GM21737 (cell line): ENCODE data around the gene TAF6.
A peak's percentile ranks its signal among the peaks of the same experiment; 100 is the strongest.
"Not testable (repeated sequence)": the region's sequence is repeated elsewhere in the genome, so short reads cannot be mapped to it uniquely, and the experiment has no call there.

ENCODE experiments used
- ATAC-seq: cut with Tn5 transposase; IDR thresholded peaks from one replicate; pipeline ENCODE4 v1.9.1; 2021; ENCODE audit warnings: mild to moderate bottlenecking, moderate library complexity; ENCODE audit not compliant: unreplicated experiment

Gene TAF6

DNA sequence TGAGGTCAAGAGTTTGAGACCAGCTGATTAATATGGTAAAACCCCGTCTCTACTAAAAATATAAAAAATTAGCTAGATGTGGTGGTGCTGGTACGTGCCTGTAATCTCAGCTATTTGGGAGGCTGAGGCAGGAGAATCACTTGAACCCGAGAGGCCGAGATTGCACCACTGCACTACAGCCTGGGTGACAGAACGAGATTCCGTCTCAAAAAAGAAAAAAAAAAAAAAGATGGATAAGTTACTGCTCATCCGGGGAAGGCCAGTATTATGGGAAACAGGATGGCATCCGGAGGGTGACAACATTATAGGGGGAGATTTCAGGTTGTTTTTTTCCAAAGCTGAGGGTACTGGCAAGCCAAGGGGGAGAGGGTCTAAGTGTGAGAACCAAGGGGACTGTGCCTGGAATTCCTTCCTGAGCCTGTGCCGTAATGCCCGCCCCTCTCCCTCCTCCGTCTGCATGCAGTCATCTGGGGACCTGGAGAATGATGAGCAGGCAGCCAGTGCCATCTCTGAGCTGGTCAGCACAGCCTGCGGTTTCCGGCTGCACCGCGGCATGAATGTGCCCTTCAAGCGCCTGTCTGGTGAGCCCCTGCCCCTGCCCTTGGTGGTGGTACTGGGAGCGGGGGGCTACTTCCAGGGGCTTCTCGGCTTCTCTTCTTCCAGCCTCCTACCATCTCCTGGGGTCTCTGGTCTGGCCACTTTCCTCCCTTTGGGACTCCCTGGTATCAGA, 33.9 kb upstream of the TAF6 start:
- ATAC-seq = no peak

GRCh38 chr7:100152404-100152803, 33.2 kb upstream of the TAF6 start:
- no peak for ATAC-seq

DNA sequence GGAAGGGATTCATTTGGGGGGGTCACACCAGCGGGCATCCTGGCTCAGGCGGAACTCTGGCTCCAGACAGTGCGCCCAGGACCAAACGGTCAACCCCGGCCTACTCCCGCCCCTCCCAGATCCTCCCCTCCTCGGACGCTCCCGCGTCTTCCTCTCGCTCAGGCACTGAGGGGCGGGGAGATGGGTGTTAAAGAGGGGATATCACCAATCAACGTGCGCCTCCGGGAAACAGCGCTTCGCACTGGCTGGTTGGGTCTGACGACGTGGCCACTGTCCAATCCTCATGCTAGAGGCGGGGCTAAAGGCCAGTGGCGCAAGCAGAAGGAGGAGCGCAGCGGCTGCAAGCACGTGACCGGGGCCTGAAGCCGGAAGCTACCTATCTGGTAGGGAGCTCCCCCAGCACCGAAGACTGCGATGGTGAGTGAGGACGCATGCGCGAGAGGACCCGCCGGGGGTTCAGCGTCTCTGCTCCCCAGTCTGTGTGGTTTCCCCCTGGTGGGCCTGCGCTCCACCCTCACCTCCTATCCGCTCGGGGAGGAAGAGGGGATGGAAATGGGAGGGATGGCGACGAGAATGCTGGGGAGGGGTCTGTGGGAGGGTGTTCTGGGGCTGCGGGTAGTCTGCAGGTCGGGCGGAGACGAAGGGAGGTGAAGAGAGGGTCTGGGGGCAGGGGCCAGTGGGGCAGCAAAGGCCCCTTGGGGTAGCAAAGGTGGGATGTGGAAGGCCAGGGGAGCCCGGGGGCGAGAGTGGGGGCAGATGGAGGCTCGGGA, 29.6 kb upstream of the TAF6 start, which contains the start of gene LAMTOR4:
LAMTOR4 (plus strand) TSS at position 360 of the 770 bp plus-strand sequence; CDS start at position 415, 55 bp downstream.
- peak; percentile 97 for ATAC-seq

- no peak for ATAC-seq
Measured at GRCh38 chr7:100148225-100148558, 29.0 kb upstream of the TAF6 start.

- ATAC-seq = no peak
Measured at GRCh38 chr7:100147278-100147677, 28.1 kb upstream of the TAF6 start.

GRCh38 chr7:100146350-100146749, 27.2 kb upstream of the TAF6 start:
- not testable (repeated sequence) for ATAC-seq

- ATAC-seq = no peak
Measured at GRCh38 chr7:100142461-100142860, 23.3 kb upstream of the TAF6 start.

DNA sequence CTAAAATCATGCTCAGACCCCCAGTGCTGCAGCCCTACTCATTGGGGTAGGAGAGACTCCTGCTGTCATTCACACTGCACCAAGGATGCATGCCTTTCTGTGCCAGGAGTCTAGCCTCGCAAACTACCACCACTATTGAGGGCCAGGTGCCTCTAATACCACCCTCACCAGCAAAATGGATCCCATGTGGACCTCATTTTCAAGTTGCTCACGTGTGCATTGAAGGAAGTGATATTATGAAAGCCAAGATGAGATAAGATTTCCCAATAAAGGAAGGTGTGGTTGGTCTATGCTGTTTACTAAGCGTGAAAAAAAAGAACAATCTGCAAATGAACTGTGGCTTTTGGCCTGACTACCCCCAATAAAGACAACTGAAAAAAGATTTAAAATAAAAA, 22.4 kb upstream of the TAF6 start:
- ATAC-seq = no peak

DNA sequence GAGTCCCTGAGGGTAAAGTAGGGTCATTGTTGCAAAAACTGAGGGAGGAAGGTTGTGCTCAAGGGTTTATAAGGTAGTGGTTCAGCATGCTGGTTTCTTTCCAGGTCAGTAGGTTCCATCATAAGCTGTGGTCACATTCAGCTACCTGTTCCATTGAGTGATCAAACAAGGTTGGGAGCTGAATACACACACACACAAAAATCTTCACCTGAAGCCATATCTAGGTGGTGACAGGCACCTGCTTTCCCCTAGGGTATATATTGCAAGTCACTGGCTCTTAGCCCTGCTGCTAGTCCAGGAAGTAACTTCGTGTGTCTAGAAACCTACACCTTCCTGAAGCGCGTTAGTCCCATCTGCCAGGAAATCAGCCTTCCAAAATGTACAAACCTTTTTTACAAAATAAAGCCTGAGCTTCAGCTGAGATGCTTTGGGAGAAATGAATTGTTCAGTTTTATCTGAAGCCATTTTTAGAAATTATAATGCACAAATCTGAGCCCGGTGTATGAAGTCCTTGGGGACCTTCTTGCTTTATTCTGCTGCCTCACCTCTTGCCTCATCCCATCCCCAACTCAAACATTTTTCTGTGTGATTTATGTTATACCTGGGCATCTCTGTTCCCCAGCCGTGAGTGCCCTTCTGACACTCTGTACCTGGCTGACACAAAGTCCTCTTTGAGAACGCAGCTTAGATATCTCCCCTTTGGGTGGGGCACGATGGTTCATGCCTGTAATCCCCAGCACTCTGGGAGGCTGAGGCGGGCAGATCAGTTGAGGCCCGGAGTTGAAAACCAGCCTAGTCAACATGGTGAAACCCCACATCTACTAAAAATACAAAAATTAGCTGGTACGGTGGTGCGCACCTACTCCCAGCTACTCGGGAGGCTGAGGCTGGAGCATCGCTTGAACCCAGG, 18.9 kb upstream of the TAF6 start:
- no peak for ATAC-seq

DNA sequence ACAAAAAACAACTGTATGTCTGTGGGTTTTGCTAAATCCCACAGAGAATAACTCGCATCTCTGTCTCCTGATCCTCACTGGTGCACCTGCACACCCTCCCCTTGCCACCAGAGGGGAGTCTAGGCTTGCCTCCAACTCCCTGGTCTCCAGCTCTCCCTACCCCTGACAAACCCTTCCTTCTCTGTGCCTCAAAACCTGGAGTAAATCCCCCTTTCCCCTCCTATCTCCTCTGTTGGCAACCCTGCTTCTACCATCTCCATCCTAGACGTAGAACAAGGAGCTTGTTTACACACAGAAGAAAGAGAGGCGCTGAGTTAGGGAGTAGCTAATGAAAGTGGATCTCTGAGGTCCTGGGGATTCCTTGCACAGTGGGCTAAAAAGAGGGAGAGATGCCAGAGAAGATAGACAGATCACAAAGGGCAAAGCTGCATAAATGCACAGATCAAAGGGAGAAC, 13.6 kb upstream of the TAF6 start:
- no peak for ATAC-seq

DNA sequence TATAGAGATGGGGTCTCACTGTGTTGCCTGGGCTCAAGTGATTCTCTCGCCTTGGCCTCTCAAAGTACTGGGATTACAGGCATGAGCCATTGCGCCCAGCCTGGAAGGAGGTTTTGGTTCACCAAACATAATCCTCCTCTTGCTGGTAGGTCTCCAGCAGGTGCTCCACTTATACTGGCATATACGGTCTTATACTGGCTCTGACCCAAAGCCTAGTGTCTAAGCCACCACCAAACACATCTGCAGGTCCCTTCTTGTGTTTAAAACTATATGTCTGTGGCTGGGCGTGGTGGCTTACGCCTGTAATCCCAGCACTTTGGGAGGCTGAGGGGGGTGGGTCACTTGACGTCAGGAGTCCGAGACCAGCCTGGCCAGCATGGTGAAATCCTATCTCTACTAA, 13.0 kb upstream of the TAF6 start:
- ATAC-seq = no peak

DNA sequence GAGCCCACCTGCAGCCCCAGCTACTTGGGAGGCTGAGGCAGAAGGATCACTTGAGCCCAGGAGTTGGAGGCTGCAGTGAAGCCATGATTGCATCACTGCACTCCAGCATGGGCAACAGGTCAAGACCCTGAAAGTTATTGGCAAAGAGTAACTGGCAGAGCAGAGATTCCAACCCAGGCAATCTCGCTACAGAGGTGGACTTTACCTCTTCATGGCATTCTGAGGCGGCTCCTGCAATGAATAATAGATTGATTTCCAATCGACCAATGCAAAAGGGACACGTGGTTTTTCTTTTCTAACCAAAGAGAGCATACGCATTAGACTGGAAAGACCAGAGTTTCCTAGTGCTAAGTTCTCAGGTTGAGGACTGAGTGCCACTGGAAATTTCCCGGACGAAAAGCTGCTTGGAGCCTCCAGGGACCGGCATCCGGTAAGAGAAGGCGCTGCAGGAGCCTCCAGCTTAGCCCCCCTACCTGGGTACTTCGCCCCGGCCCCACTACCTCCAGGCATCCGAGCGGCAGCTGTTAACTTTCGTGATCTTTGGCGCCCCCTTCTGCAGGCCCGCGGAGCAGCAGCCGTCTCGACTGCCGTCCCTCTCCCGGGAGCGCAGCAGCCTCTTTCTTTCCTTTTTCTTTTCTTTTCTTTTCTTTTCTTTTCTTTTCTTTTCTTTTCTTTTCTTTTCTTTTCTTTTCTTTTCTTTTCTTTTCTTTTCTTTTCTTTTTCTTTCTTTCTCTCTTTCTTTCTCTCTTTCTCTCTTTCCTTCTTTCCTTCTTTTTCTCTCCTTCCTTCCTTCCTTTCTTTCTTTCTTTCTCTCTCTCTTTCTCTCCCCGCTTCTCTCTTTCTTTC, 11.7 kb upstream of the TAF6 start:
- no peak for ATAC-seq

GRCh38 chr7:100130220-100130607, 11.1 kb upstream of the TAF6 start:
- ATAC-seq = not testable (repeated sequence)

- no peak for ATAC-seq
Measured at GRCh38 chr7:100128637-100128963, 9.4 kb upstream of the TAF6 start.

DNA sequence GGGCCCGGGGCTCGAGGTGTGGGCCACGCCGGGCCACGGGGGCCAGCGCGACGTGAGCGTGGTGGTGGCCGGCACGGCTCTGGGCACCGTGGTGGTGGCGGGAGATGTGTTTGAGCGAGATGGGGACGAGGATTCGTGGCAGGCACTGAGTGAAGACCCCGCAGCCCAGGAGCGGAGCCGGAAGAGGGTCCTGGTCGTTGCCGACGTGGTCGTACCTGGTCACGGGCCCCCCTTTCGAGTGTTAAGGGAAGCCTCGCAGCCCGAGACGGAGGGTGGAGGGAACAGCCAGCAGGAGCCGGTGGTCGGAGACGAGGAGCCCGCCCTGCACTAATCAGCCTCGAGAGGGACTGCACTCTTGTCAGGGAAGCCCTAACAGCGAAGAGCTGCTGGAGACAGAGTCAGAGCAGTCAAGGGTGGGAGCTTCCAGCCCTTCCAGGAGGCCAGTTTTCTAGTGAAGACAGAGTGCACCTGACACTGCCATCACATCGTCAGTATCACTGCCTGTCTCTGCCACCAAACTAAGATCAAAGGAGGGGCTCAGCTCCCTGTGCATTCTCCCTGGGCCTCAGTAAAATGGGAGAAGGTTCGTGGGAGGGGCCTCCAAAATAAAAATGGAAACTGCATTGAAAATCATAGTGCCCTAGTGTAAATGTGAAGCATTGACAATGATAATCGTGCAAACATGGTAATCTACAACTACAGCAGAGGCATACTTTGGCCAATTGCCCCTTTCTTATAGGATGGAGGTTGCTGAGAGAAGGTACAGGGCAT, 8.9 kb upstream of the TAF6 start:
- ATAC-seq = no peak

GRCh38 chr7:100126931-100127865, 8.0 kb upstream of the TAF6 start, which contains the start of gene MBLAC1:
MBLAC1 (plus strand) TSS chr7:100126967; CDS start chr7:100127396, 429 bp downstream.
- ATAC-seq = peak; percentile 57

GRCh38 chr7:100126239-100126930, 7.2 kb upstream of the TAF6 start:
- ATAC-seq = no peak
